Testis (tissue), 2 donors: ENCODE measurements around the gene PLVAP.

ENCODE experiments used
- POLR2A ChIP-seq: fragments of 450-650 bp; IDR thresholded peaks from one replicate; pipeline ENCODE4 v1.6.1; 2017; ENCODE audit warnings: antibody characterized with exemption, mild to moderate bottlenecking, moderate library complexity
- TF ChIP-seq, protein P1 (sequence below), 3 experiments: fragments of 450-650 bp in 2 of 3; fragments of 200-600 bp in 1 of 3; sonication (generic) in 1 of 3; IDR thresholded peaks; one replicate each; pipeline ENCODE4 v1.5.1; 2016 to 2019; ENCODE audit warnings: antibody characterized with exemption in 3 of 3, mild to moderate bottlenecking in 2 of 3, moderate library complexity in 1 of 3

DNA sequence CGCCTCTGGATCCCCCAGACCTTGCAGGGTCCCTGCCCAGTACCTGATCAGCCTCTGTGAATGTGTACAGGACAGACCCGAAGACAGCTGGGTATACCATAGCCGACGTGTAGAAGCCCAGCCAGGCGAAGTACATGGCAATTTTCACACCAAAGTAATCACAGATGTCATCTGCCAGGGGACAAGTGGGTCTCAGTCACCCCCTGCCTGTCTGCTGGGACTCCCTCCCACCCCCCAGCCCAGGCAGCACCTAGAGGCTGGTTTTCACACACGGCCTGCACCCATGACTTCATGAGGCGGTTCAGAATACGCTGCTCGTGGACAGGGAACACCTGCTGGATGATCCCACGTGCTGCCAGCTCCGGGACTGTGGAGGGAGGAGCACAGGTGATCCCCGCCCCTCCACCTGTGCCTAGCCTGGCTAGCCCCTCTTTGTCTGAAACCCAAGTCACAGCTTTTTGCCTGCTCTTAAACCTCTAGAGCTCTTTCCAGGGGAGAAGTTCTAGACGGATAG lies 46.0 kb downstream of the PLVAP start:
- no peak for TF ChIP-seq POLR2A
- TF ChIP-seq, protein P1, sequence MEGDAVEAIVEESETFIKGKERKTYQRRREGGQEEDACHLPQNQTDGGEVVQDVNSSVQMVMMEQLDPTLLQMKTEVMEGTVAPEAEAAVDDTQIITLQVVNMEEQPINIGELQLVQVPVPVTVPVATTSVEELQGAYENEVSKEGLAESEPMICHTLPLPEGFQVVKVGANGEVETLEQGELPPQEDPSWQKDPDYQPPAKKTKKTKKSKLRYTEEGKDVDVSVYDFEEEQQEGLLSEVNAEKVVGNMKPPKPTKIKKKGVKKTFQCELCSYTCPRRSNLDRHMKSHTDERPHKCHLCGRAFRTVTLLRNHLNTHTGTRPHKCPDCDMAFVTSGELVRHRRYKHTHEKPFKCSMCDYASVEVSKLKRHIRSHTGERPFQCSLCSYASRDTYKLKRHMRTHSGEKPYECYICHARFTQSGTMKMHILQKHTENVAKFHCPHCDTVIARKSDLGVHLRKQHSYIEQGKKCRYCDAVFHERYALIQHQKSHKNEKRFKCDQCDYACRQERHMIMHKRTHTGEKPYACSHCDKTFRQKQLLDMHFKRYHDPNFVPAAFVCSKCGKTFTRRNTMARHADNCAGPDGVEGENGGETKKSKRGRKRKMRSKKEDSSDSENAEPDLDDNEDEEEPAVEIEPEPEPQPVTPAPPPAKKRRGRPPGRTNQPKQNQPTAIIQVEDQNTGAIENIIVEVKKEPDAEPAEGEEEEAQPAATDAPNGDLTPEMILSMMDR (IDR thresholded peaks at IDR 0.05) = no peak
